A673 (cell line): Measurements from ENCODE around the gene SCEL.

Experiments
- EZH2 ChIP-seq: fragments of 200-600 bp; sonication (generic); IDR thresholded peaks from 2 replicates; pipeline ENCODE4 v1.6.1; 2017; ENCODE audit warnings: borderline replicate concordance, low read depth, mild to moderate bottlenecking, mixed read lengths, antibody characterized with exemption, low read length; ENCODE audit not compliant: poor library complexity, severe bottlenecking
- TF ChIP-seq, protein P1 (sequence below): fragments of 300-800, 200-600 bp; sonication (generic); conservative IDR thresholded peaks from 2 replicates; pipeline ENCODE4 v1.5.1; 2017; ENCODE audit warnings: low read depth, mild to moderate bottlenecking, antibody characterized with exemption, low read length, moderate library complexity, mixed read lengths

GRCh38 chr13:77580748-77581147 lies 45.2 kb downstream of the SCEL start:
- TF ChIP-seq, protein P1, sequence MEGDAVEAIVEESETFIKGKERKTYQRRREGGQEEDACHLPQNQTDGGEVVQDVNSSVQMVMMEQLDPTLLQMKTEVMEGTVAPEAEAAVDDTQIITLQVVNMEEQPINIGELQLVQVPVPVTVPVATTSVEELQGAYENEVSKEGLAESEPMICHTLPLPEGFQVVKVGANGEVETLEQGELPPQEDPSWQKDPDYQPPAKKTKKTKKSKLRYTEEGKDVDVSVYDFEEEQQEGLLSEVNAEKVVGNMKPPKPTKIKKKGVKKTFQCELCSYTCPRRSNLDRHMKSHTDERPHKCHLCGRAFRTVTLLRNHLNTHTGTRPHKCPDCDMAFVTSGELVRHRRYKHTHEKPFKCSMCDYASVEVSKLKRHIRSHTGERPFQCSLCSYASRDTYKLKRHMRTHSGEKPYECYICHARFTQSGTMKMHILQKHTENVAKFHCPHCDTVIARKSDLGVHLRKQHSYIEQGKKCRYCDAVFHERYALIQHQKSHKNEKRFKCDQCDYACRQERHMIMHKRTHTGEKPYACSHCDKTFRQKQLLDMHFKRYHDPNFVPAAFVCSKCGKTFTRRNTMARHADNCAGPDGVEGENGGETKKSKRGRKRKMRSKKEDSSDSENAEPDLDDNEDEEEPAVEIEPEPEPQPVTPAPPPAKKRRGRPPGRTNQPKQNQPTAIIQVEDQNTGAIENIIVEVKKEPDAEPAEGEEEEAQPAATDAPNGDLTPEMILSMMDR: no peak
- no peak for TF ChIP-seq EZH2
